Measurements from ENCODE around the gene CIITA. TPM values are rescaled to one million over a fixed set of nuclear protein-coding genes. Genes with fewer than 3 reads are reported as not detected.

The CIITA gene
- total and polyA plus RNA-seq, 8 donors: 1.8 to 39.7 (median 5.4) TPM

- H3K4me3 ChIP-seq: no peak overlapping the region
- peaks cover 0 to 6% (median 0%) of the 10 kb centered on the region in 3 donors for H3K4me1 ChIP-seq
- no peaks in the 10 kb centered on the region for H3K9me3 ChIP-seq
- TF ChIP-seq CTCF (IDR thresholded peaks at IDR 0.05): no peak
- 41 to 42% methylated on average over 5 of the region's 5 CpGs for WGBS, 2 donors
- peak in 4 of 6 donors; percentile 37 to 60 (median 47) for DNase-seq
- H3K27me3 ChIP-seq: no peaks in the 10 kb centered on the region
- H3K36me3 ChIP-seq: no peaks in the 10 kb centered on the region
- H3K27ac ChIP-seq: peak overlapping the region in 1 of 4 donors; percentile 38
- ATAC-seq: peak in 3 of 4 donors; percentile 27 to 64 (median 63)
- intact Hi-C loops (cut with DNase I): loop anchor here in 1 of 3 donors (5.0 kb wide), 1 partner anchor 284 kb away; no protein-coding TSS in a partner anchor
- FAIRE-seq: no peak
Observed at GRCh38 chr16:10967986-10968385, 91.0 kb downstream of the CIITA start.

DNA sequence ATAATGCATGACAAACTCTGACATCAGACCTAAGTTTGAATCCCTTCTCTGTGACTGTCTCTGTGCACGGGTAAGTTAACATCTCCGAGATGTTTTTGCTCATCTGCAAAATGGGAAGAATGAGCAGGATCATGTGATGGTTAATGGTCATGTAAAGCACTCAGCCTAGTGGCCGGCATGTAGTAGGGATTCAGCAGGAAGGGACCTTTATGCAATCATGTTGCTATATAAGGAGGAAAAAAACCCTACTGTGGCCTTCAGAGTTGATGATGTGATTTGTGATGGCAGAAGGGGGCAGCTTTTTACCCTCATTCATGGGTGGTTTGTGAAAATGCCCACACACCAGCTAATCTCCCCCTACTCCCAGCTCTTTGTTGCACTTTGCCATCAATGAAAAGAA, 91.5 kb downstream of the CIITA start:
- H3K36me3 ChIP-seq: no peaks in the 10 kb centered on the region
- no peak for ATAC-seq

GRCh38 chr16:10969615-10970014, 92.6 kb downstream of the CIITA start:
- DNase-seq: no peak
- no peak for FAIRE-seq
- no peaks in the 10 kb centered on the region for H3K9me3 ChIP-seq
- no peak overlapping the region for H3K27ac ChIP-seq
- H3K4me3 ChIP-seq: no peak overlapping the region
- no peak for ATAC-seq
- TF ChIP-seq CTCF (IDR thresholded peaks at IDR 0.05): no peak
- 27 to 30% methylated on average over 1 of the region's 1 CpG for WGBS, 2 donors
- H3K4me1 ChIP-seq: peaks cover 0 to 6% (median 0%) of the 10 kb centered on the region in 3 donors
- no peaks in the 10 kb centered on the region for H3K36me3 ChIP-seq
- intact Hi-C loops (cut with DNase I): loop anchor here in 2 of 3 donors (5.0 kb wide), 3 partner anchors 283 to 388 kb away; partner anchors contain the start of gene SOCS1 (in 1 of the 2)
- H3K27me3 ChIP-seq: no peaks in the 10 kb centered on the region

More for the DNA sequence above, 91.5 kb downstream of the CIITA start:
- FAIRE-seq: no peak
- TF ChIP-seq CTCF (IDR thresholded peaks at IDR 0.05): no peak
- H3K4me1 ChIP-seq: peaks cover 0 to 6% (median 0%) of the 10 kb centered on the region in 3 donors
- WGBS, 2 donors: 82 to 93% methylated on average over 3 of the region's 3 CpGs
- no peak for DNase-seq
- H3K9me3 ChIP-seq: no peaks in the 10 kb centered on the region
- H3K27ac ChIP-seq: no peak overlapping the region
- no peak overlapping the region for H3K4me3 ChIP-seq
- intact Hi-C loops (cut with DNase I): loop anchor here in 1 of 3 donors (5.0 kb wide), 1 partner anchor 284 kb away; no protein-coding TSS in a partner anchor
- H3K27me3 ChIP-seq: no peaks in the 10 kb centered on the region

DNA sequence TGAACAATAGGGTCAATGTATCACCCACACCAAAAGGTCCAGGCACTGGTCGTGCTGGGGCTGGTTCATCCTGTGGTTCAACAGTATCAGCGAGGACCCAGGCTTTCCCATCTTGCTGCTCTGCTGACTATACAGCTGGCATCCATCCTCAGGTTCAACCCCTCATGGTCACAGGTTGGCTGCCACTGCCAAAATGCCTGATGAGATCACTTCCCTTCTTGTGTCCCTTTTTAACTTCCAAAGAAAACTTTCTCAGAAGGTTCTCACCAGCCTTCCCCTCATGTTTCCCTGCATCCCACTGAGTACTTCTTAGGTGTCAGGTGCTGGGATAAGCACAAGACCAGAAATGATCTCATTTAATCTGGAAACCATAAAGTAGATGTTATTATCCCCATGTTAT, 93.1 kb downstream of the CIITA start:
- H3K27me3 ChIP-seq: no peaks in the 10 kb centered on the region
- FAIRE-seq (no peak), DNase-seq (no peak), ATAC-seq (no peak)
- intact Hi-C loops (cut with DNase I): loop anchor here in 1 of 3 donors (5.0 kb wide), 2 partner anchors 287 to 387 kb away; partner anchors contain the start of gene SOCS1
- peaks cover 0 to 6% (median 0%) of the 10 kb centered on the region in 3 donors for H3K4me1 ChIP-seq
- H3K9me3 ChIP-seq: no peaks in the 10 kb centered on the region
- H3K4me3 ChIP-seq: no peak overlapping the region
- no peak overlapping the region for H3K27ac ChIP-seq
- WGBS, 2 donors: 87 to 98% methylated on average over 2 of the region's 2 CpGs
- H3K36me3 ChIP-seq: no peaks in the 10 kb centered on the region
- TF ChIP-seq CTCF (IDR thresholded peaks at IDR 0.05): no peak

GRCh38 chr16:10971560-10971961, 94.6 kb downstream of the CIITA start:
- H3K4me3 ChIP-seq: no peak overlapping the region
- H3K9me3 ChIP-seq: no peaks in the 10 kb centered on the region
- FAIRE-seq (no peak), ATAC-seq (peak in 3 of 4 donors; percentile 79 to 88 (median 87)), DNase-seq (peak in 2 of 6 donors; percentile 21 to 29)
- peaks cover 0 to 6% (median 0%) of the 10 kb centered on the region in 3 donors for H3K4me1 ChIP-seq
- H3K27me3 ChIP-seq: no peaks in the 10 kb centered on the region
- intact Hi-C loops (cut with DNase I): loop anchor here in 1 of 3 donors (5.0 kb wide), 2 partner anchors 286 to 386 kb away; partner anchors contain the start of gene SOCS1
- TF ChIP-seq CTCF (IDR thresholded peaks at IDR 0.05): peak; percentile 42 to 59 (median 55)
- H3K36me3 ChIP-seq: no peaks in the 10 kb centered on the region
- H3K27ac ChIP-seq: no peak overlapping the region
- 62 to 63% methylated on average over 3 of the region's 3 CpGs for WGBS, 2 donors

Data from pancreas (tissue), 10 donors.